Measurements from ENCODE around the gene FOXO6. TPM values are rescaled to one million over a fixed set of nuclear protein-coding genes. Genes with fewer than 3 reads are reported as not detected.

The FOXO6 gene
- total RNA-seq = under 1 TPM in 3 of 6 experiments, not detected in 3; 0.12 to 0.55 (median 0.54) TPM
- long read RNA-seq = 0 reads

DNA sequence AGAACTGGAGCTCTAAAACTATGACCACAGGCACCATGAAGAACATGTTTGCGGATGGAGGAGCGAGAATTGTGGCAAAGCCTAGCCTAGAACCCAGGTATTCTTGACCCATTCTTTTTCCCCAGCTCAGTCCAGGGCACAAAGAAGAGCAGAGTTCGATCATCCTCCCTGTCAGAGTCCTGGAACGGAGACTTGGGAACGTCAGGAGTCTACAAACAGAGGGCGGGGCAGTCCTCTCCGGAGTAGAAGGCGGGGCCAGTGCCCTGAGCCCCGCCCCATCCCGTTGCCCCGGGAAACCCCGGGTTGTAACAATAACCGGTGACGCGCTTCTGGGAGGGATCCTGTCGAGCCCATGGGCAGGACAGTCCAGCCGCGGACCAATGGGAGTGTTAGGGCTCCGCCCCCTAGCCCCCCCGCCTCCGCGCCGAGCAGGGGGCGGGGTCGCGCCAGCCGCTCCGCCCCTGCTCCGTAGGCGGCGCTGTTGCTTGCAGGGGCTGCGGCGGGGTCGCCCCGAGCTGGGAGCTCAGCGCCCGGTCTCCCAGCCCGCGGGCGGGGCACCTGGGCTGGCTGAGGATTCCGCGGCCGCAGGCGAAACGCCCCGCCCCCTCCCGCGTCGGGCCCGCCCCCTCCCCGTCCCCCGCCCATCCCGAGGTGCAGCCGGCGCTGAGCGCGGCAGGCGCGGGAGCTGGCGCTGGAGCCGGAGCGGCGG, at the start of gene FOXO6:
FOXO6 (plus strand) TSS at position 649 of the 709 bp plus-strand sequence.
- Histone ChIP-seq H3K27me3 (no peaks in the 10 kb centered on the region), H3K4me3 (peak within 1 kb of the TSS; percentile 48 to 58 (median 51)), H3K4me1 (peaks cover 0 to 11% (median 0%) of the 10 kb centered on the region in 4 donors), H3K36me3 (no peaks in the 10 kb centered on the region), H3K27ac (no peak within 1 kb of the TSS), H3K9me3 (no peaks in the 10 kb centered on the region)
- no peak for TF ChIP-seq POLR2A (IDR thresholded peaks at IDR 0.05)
- TF ChIP-seq, protein P1, sequence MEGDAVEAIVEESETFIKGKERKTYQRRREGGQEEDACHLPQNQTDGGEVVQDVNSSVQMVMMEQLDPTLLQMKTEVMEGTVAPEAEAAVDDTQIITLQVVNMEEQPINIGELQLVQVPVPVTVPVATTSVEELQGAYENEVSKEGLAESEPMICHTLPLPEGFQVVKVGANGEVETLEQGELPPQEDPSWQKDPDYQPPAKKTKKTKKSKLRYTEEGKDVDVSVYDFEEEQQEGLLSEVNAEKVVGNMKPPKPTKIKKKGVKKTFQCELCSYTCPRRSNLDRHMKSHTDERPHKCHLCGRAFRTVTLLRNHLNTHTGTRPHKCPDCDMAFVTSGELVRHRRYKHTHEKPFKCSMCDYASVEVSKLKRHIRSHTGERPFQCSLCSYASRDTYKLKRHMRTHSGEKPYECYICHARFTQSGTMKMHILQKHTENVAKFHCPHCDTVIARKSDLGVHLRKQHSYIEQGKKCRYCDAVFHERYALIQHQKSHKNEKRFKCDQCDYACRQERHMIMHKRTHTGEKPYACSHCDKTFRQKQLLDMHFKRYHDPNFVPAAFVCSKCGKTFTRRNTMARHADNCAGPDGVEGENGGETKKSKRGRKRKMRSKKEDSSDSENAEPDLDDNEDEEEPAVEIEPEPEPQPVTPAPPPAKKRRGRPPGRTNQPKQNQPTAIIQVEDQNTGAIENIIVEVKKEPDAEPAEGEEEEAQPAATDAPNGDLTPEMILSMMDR (IDR thresholded peaks at IDR 0.05) = peak; percentile 42 to 71 (median 52)
- intact Hi-C loops (cut with DNase I) = no loop called here
- WGBS (ENCODE audit: insufficient coverage, low coverage, low lambda C conversion rate, missing lambda C conversion rate) = 4% methylated on average over 9 of the region's 63 CpGs
- ATAC-seq (peak; percentile 96), DNase-seq (peak; percentile 99)

DNA sequence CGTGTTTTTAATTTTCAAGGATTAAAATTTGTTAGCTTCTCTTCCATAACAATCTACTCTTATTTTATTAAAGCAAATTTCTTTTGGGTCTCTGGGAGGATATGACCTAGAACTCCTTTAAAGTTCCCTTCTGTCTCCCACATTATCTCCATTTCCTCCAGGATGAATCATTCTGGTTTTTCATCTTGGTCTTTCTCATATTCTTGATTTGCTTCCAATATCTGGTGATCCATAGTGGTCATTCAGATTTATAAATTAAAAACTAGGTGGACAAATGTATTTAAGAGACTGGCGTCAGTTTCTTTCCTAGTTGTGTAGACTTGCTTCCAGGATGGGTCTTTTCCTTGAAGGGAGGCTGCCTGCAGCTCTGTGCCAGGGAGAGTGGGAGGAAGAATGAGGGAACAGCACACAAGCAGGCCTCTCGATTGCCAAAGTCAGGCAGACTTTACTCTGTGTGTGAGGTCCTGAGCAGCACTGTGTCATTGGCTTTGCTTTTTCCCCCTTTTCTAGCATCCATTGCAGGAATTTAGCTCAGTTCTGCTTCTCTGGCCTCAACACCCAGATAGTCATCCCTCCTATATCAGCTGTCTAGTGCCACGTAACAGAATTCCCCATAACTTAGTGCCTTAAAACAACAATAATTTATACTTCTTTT, 48.1 kb upstream of the FOXO6 start:
- H3K27ac ChIP-seq = no peak overlapping the region
- intact Hi-C loops (cut with DNase I) = no loop called here
- no peaks in the 10 kb centered on the region for H3K36me3 ChIP-seq
- TF ChIP-seq POLR2A (IDR thresholded peaks at IDR 0.05) = no peak
- TF ChIP-seq, protein P1 (IDR thresholded peaks at IDR 0.05) = no peak
- no peaks in the 10 kb centered on the region for H3K9me3 ChIP-seq
- no peaks in the 10 kb centered on the region for H3K27me3 ChIP-seq
- WGBS (ENCODE audit: insufficient coverage, low coverage, low lambda C conversion rate, missing lambda C conversion rate) = 76% methylated on average over 3 of the region's 4 CpGs
- H3K4me3 ChIP-seq = no peak overlapping the region
- no peaks in the 10 kb centered on the region for H3K4me1 ChIP-seq
- no peak for ATAC-seq
- DNase-seq = no peak

DNA sequence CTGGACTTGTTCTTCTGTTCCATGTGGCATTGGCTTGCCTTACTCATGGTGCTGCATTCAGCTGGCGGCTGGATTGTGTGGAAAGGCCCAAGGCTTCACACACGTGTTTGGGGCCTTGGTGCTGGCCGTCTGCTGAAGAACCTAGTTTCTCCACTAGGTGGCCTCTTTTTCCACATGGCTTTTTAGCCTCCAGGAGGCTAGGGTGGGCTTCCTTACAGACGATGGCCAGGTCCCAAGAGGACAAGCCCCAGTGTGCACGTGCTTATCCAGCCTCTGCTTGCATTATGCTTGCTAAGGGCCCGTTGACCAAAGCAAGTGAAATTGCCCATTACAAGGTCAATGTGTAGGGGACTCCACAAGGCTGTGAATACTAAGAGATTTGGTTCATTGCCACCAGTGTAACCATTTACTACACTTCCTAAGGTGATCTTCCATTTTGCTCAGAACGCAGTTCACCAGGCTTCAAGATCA, 47.5 kb upstream of the FOXO6 start:
- DNase-seq (no peak), ATAC-seq (peak in 1 of 4 donors; percentile 25)
- Histone ChIP-seq H3K36me3 (no peaks in the 10 kb centered on the region), H3K4me1 (no peaks in the 10 kb centered on the region), H3K9me3 (no peaks in the 10 kb centered on the region), H3K4me3 (no peak overlapping the region), H3K27me3 (no peaks in the 10 kb centered on the region), H3K27ac (no peak overlapping the region)
- intact Hi-C loops (cut with DNase I) = no loop called here
- 65% methylated on average over 4 of the region's 7 CpGs for WGBS (ENCODE audit: insufficient coverage, low coverage, low lambda C conversion rate, missing lambda C conversion rate)
- TF ChIP-seq POLR2A (IDR thresholded peaks at IDR 0.05) = no peak
- TF ChIP-seq, protein P1 (IDR thresholded peaks at IDR 0.05) = peak; percentile 21 to 43 (median 34)

DNA sequence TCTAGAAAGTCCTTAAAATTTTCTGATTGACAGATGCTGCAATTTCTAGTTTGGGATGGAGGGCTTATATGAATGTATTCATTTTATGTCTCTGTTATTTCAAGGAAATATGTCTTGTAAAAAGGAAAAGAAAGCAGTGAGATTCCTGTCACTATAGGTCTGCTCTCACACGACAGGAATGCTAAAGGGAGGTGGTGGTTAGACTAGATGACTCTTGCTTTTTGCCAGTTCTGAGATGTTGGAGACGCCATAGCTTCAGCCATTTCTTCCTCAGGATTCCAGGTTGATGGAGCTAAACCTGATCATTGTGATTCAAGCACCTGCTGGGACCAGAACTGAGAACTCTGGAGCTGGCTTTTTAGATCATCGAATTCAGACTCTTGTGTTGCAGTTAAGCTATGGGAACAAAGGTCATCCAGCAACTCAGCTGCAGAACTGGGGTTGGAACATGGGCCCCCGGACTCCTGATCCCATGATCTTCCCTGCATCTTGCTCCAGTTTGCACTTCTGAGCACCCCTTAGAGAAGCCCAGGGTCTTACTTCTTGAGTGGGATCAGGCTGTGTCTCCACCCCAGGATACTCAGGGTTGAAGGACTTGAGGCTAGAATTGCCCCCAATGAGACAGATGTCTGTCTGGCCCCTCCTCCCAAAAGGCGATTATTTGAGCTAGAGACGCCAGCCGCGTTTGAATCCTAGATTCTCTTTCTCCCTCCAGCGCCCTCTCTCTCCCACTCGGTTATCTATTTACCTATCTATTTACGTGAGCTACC, 46.7 kb upstream of the FOXO6 start:
- H3K4me1 ChIP-seq = no peaks in the 10 kb centered on the region
- intact Hi-C loops (cut with DNase I) = no loop called here
- no peak for ATAC-seq
- H3K27ac ChIP-seq = no peak overlapping the region
- no peak for DNase-seq
- H3K27me3 ChIP-seq = no peaks in the 10 kb centered on the region
- TF ChIP-seq, protein P1 (IDR thresholded peaks at IDR 0.05) = no peak
- TF ChIP-seq POLR2A (IDR thresholded peaks at IDR 0.05) = no peak
- no peaks in the 10 kb centered on the region for H3K36me3 ChIP-seq
- WGBS (ENCODE audit: insufficient coverage, low coverage, low lambda C conversion rate, missing lambda C conversion rate) = 69% methylated on average over 10 of the region's 11 CpGs
- no peak overlapping the region for H3K4me3 ChIP-seq
- H3K9me3 ChIP-seq = no peaks in the 10 kb centered on the region

Data from right lobe of liver (tissue), 6 donors.